ENCODE data around the gene ACVR1.

ACVR1 gene

DNA sequence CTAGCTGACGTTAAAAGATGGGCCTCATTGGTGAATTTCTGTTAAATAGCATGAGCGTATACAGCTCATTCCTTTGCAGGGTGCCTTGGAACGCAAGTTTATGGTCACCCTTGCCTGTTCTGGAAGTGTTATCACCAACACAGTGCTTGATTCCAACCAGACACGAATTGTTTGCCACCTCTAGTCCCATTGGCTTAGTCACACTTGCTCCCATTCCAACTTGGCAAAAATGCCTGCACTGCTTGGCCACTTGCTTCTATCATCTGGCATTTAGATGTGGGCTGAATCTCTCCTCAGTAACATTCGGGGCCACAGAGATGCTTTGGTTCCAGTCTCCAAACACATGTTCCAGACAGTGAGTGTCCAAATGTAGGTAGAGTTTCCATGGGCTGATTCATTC lies 27.5 kb upstream of the ACVR1 start:
- DNase-seq = no peak
- TF ChIP-seq, protein P1, sequence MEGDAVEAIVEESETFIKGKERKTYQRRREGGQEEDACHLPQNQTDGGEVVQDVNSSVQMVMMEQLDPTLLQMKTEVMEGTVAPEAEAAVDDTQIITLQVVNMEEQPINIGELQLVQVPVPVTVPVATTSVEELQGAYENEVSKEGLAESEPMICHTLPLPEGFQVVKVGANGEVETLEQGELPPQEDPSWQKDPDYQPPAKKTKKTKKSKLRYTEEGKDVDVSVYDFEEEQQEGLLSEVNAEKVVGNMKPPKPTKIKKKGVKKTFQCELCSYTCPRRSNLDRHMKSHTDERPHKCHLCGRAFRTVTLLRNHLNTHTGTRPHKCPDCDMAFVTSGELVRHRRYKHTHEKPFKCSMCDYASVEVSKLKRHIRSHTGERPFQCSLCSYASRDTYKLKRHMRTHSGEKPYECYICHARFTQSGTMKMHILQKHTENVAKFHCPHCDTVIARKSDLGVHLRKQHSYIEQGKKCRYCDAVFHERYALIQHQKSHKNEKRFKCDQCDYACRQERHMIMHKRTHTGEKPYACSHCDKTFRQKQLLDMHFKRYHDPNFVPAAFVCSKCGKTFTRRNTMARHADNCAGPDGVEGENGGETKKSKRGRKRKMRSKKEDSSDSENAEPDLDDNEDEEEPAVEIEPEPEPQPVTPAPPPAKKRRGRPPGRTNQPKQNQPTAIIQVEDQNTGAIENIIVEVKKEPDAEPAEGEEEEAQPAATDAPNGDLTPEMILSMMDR (IDR thresholded peaks at IDR 0.05; ENCODE audit: low read depth, low read length, missing control alignments) = no peak
- Histone ChIP-seq H3K27ac (no peak overlapping the region), H3K36me3 (replicated peaks) (no peaks in the 10 kb centered on the region), H3K4me3 (ENCODE audit: low read depth, low read length) (no peak overlapping the region), H3K27me3 (replicated peaks) (no peaks in the 10 kb centered on the region)
- in situ Hi-C loops (cut with HindIII; ENCODE audit: low pct_ligation_motif_present, low sequenced_read_pairs) = no loop called here

DNA sequence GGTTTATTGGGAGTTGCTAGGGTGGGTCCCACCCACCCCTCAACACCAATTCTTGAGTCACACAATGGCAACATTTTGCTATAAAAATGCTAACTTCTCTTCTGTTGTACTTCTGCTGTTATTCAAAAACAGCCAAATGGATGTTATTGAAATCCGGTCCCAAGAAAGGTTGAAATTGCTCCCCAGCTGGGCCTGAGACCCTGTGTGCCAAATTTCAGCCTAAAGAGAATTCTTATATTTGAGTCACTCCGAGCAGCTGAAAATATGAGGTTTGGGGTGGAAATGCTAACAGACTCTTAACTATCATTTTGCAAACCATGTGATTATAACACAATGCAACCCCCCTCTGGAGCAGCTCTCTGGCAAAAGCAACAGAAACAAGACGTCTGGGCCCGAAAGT lies 27.0 kb upstream of the ACVR1 start:
- TF ChIP-seq, protein P1 (IDR thresholded peaks at IDR 0.05; ENCODE audit: low read depth, low read length, missing control alignments) = no peak
- Histone ChIP-seq H3K36me3 (replicated peaks) (no peaks in the 10 kb centered on the region), H3K27me3 (replicated peaks) (no peaks in the 10 kb centered on the region), H3K4me3 (ENCODE audit: low read depth, low read length) (no peak overlapping the region), H3K27ac (no peak overlapping the region)
- in situ Hi-C loops (cut with HindIII; ENCODE audit: low pct_ligation_motif_present, low sequenced_read_pairs) = no loop called here
- DNase-seq = no peak

- no peak for DNase-seq
Measured at GRCh38 chr2:157902692-157903091, 26.6 kb upstream of the ACVR1 start.

GRCh38 chr2:157901325-157901724 lies 25.2 kb upstream of the ACVR1 start:
- Histone ChIP-seq H3K27ac (no peak overlapping the region), H3K36me3 (replicated peaks) (no peaks in the 10 kb centered on the region), H3K27me3 (replicated peaks) (no peaks in the 10 kb centered on the region), H3K4me3 (ENCODE audit: low read depth, low read length) (no peak overlapping the region)
- DNase-seq = no peak
- in situ Hi-C loops (cut with HindIII; ENCODE audit: low pct_ligation_motif_present, low sequenced_read_pairs) = no loop called here
- TF ChIP-seq, protein P1 (IDR thresholded peaks at IDR 0.05; ENCODE audit: low read depth, low read length, missing control alignments) = peak; percentile 49

More at GRCh38 chr2:157902692-157903091, 26.6 kb upstream of the ACVR1 start:
- H3K27me3 ChIP-seq (replicated peaks) = no peaks in the 10 kb centered on the region
- H3K4me3 ChIP-seq (ENCODE audit: low read depth, low read length) = no peak overlapping the region
- no peaks in the 10 kb centered on the region for H3K36me3 ChIP-seq (replicated peaks)
- TF ChIP-seq, protein P1 (IDR thresholded peaks at IDR 0.05; ENCODE audit: low read depth, low read length, missing control alignments) = no peak
- in situ Hi-C loops (cut with HindIII; ENCODE audit: low pct_ligation_motif_present, low sequenced_read_pairs) = no loop called here
- H3K27ac ChIP-seq = no peak overlapping the region

- in situ Hi-C loops (cut with HindIII; ENCODE audit: low pct_ligation_motif_present, low sequenced_read_pairs) = no loop called here
- TF ChIP-seq, protein P1 (IDR thresholded peaks at IDR 0.05; ENCODE audit: low read depth, low read length, missing control alignments) = no peak
- no peak for DNase-seq
- no peaks in the 10 kb centered on the region for H3K27me3 ChIP-seq (replicated peaks)
- H3K4me3 ChIP-seq (ENCODE audit: low read depth, low read length) = no peak overlapping the region
- H3K36me3 ChIP-seq (replicated peaks) = no peaks in the 10 kb centered on the region
- H3K27ac ChIP-seq = no peak overlapping the region
Measured at GRCh38 chr2:157900684-157901083, 24.6 kb upstream of the ACVR1 start.

DNA sequence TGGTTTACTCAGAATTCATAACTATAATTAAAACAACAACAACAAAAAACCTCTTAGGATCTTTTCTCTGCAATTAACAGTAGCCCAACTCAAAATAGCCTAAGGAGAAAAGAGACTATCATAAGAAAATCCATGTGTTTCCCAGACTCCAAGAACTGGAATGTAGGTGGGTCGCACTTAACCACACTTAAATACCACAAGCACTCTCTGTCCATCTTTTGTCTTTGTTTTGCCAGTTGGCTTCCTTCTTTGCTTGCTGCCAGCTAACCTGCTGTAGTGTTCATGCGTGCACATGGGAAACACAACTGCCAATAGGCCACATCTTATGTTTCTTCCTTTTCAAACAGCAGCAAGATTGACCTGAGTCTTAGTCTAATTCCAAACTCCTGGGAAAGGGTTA lies 24.1 kb upstream of the ACVR1 start:
- in situ Hi-C loops (cut with HindIII; ENCODE audit: low pct_ligation_motif_present, low sequenced_read_pairs) = no loop called here
- DNase-seq = no peak
- Histone ChIP-seq H3K27me3 (replicated peaks) (no peaks in the 10 kb centered on the region), H3K27ac (no peak overlapping the region), H3K36me3 (replicated peaks) (no peaks in the 10 kb centered on the region), H3K4me3 (ENCODE audit: low read depth, low read length) (no peak overlapping the region)
- TF ChIP-seq, protein P1 (IDR thresholded peaks at IDR 0.05; ENCODE audit: low read depth, low read length, missing control alignments) = no peak
